Aorta (tissue), 5 donors: ENCODE data around the gene MICOS13. TPM values are rescaled to one million over a fixed set of nuclear protein-coding genes. Genes with fewer than 3 reads are reported as not detected.

ENCODE experiments used
- ATAC-seq: fragments of 200-7000 bp; cut with Tn5 transposase; one replicate; pipeline ENCODE4 v1.9.1; 2022; ENCODE audit warnings: moderate library complexity; ENCODE audit not compliant: low FRiP score
- DNase-seq, 2 donors: peaks; one replicate each; pipeline ENCODE4 v3.0.0-alpha.2; 2020
- H3K27ac ChIP-seq, 2 donors: one replicate each; pipeline ENCODE4 v1.5.1; 2013; ENCODE audit warnings: low read length in 2 of 2, mild to moderate bottlenecking in 2 of 2, moderate library complexity in 2 of 2, control low read depth in 1 of 2, inconsistent platforms in 1 of 2, low read depth in 1 of 2
- H3K27me3 ChIP-seq, 2 donors: one replicate each; pipeline ENCODE4 v1.6.1; 2013; ENCODE audit warnings: control low read depth in 1 of 2, low read length in 1 of 2, mild to moderate bottlenecking in 1 of 2, moderate library complexity in 1 of 2; ENCODE audit not compliant: insufficient read depth in 2 of 2, control insufficient read depth in 1 of 2
- H3K36me3 ChIP-seq, 2 donors: one replicate each; pipeline ENCODE4 v1.6.1; 2013; ENCODE audit warnings: control low read depth in 1 of 2, low read length in 1 of 2, mild to moderate bottlenecking in 1 of 2; ENCODE audit not compliant: insufficient read depth in 2 of 2, control insufficient read depth in 1 of 2
- H3K4me1 ChIP-seq, 2 donors: one replicate each; pipeline ENCODE4 v1.6.1; 2013; ENCODE audit warnings: low read length in 2 of 2, control low read depth in 1 of 2, mild to moderate bottlenecking in 1 of 2, moderate library complexity in 1 of 2; ENCODE audit not compliant: insufficient read depth in 2 of 2, control insufficient read depth in 1 of 2
- H3K4me3 ChIP-seq, 2 donors: one replicate each; pipeline ENCODE4 v1.5.1; 2013; ENCODE audit warnings: low read length in 2 of 2, control low read depth in 1 of 2, mild to moderate bottlenecking in 1 of 2
- H3K9me3 ChIP-seq: one replicate; pipeline ENCODE4 v1.6.1; 2013; ENCODE audit warnings: mild to moderate bottlenecking, low read length; ENCODE audit not compliant: control insufficient read depth
- WGBS, 2 donors: extraction: QIAGEN DNeasy Blood & Tissue Kit; methylation state at CpG; one replicate each; pipeline ENCODE4 v1.1.7; 2013; 5-methylcytosine and 5-hydroxymethylcytosine counted together
- intact Hi-C, 2 donors: fragments of 100-400 bp; cut with DNase I; formaldehyde crosslinking; loops; one replicate each; pipeline versions ENCODE4 v1.14.2 to v1.15.0; 2022
- polyA plus RNA-seq, 2 donors: library from polyadenylated mRNA; stranded (reverse); fragments of 200-250 nt; gene quantifications; one replicate each; pipeline ENCODE4 v1.2.3, GENCODE V29; 2013
- total RNA-seq, 2 donors: library from RNA; stranded (reverse); fragmentation: NEBNext Ultra II Directional; extraction: Animal tissue kit (Norgen Biotek cat#: 25700); gene quantifications; one replicate each; pipeline ENCODE4 v1.2.1, GENCODE V29; 2021
- donor health status: healthy with polysubstance abuse.
- donor health status: Bipolar disorder and iron deficiency.
- donor health status: DM: no; HTN: no; CAD: no.
- donor health status: DM: no; HTN: no; CAD: no.
- donor health status: DM: yes; HTN: yes; CAD: no.

MICOS13 gene
- total and polyA plus RNA-seq, 4 donors, result 35.4 to 103 (median 69.5) TPM

- no peak for ATAC-seq
- no peaks in the 10 kb centered on the region for H3K9me3 ChIP-seq
- no peaks in the 10 kb centered on the region for H3K36me3 ChIP-seq
- H3K4me1 ChIP-seq, result no peaks in the 10 kb centered on the region
- WGBS, 2 donors, result 76 to 83% methylated on average over 15 to 17 of the region's 17 CpGs
- H3K4me3 ChIP-seq, result no peak overlapping the region
- no peak overlapping the region for H3K27ac ChIP-seq
- no peaks in the 10 kb centered on the region for H3K27me3 ChIP-seq
- no peak for DNase-seq
- intact Hi-C loops, result no loop called here
These were observed 4.1 kb downstream of the MICOS13 start for GRCh38 chr19:5676105-5676771.

- no peaks in the 10 kb centered on the region for H3K27me3 ChIP-seq
- intact Hi-C loops, result no loop called here
- 83 to 89% methylated on average over 5 of the region's 5 CpGs for WGBS, 2 donors
- H3K27ac ChIP-seq, result no peak overlapping the region
- H3K9me3 ChIP-seq, result no peaks in the 10 kb centered on the region
- DNase-seq (no peak), ATAC-seq (no peak)
- no peak overlapping the region for H3K4me3 ChIP-seq
- H3K4me1 ChIP-seq, result no peaks in the 10 kb centered on the region
- no peaks in the 10 kb centered on the region for H3K36me3 ChIP-seq
These were observed 5.6 kb downstream of the MICOS13 start for GRCh38 chr19:5674714-5675113.

- H3K36me3 ChIP-seq, result peaks cover 0 to 3% of the 10 kb centered on the region in 2 donors
- DNase-seq, result no peak
- intact Hi-C loops, result no loop called here
- no peak overlapping the region for H3K4me3 ChIP-seq
- H3K9me3 ChIP-seq, result no peaks in the 10 kb centered on the region
- H3K4me1 ChIP-seq, result no peaks in the 10 kb centered on the region
- H3K27me3 ChIP-seq, result no peaks in the 10 kb centered on the region
- WGBS, 2 donors, result 100% methylated on average over 1 of the region's 1 CpG
- ATAC-seq, result no peak
- H3K27ac ChIP-seq, result no peak overlapping the region
These were observed 6.6 kb downstream of the MICOS13 start for GRCh38 chr19:5673752-5674151.

- DNase-seq, result no peak
- Histone ChIP-seq H3K27ac (no peak overlapping the region), H3K27me3 (no peaks in the 10 kb centered on the region), H3K9me3 (no peaks in the 10 kb centered on the region), H3K36me3 (peaks cover 0 to 3% of the 10 kb centered on the region in 2 donors), H3K4me1 (no peaks in the 10 kb centered on the region), H3K4me3 (no peak overlapping the region)
- ATAC-seq, result no peak
- intact Hi-C loops, result no loop called here
- 80 to 83% methylated on average over 13 of the region's 13 CpGs for WGBS, 2 donors
These were observed 7.4 kb downstream of the MICOS13 start for GRCh38 chr19:5672708-5673459.

- H3K4me3 ChIP-seq, result no peak overlapping the region
- ATAC-seq (no peak), DNase-seq (no peak)
- WGBS, 2 donors, result 89 to 92% methylated on average over 7 of the region's 7 CpGs
- no peak overlapping the region for H3K27ac ChIP-seq
- no peaks in the 10 kb centered on the region for H3K4me1 ChIP-seq
- intact Hi-C loops, result no loop called here
- H3K9me3 ChIP-seq, result no peaks in the 10 kb centered on the region
- peaks cover 0 to 8% of the 10 kb centered on the region in 2 donors for H3K36me3 ChIP-seq
- no peaks in the 10 kb centered on the region for H3K27me3 ChIP-seq
These were observed 8.7 kb downstream of the MICOS13 start for GRCh38 chr19:5671600-5671999.

GRCh38 chr19:5669212-5669611 lies 11.1 kb downstream of the MICOS13 start:
- Histone ChIP-seq H3K27ac (no peak overlapping the region), H3K27me3 (no peaks in the 10 kb centered on the region), H3K4me1 (no peaks in the 10 kb centered on the region), H3K9me3 (no peaks in the 10 kb centered on the region), H3K36me3 (peaks cover 4 to 10% of the 10 kb centered on the region in 2 donors), H3K4me3 (no peak overlapping the region)
- DNase-seq (peak in 1 of 2 donors; percentile 24), ATAC-seq (no peak)
- intact Hi-C loops, result no loop called here
- WGBS, 2 donors, result 80 to 83% methylated on average over 11 of the region's 11 CpGs

- intact Hi-C loops, result no loop called here
- H3K9me3 ChIP-seq, result no peaks in the 10 kb centered on the region
- H3K4me1 ChIP-seq, result no peaks in the 10 kb centered on the region
- DNase-seq (peak in 1 of 2 donors; percentile 70), ATAC-seq (no peak)
- no peak overlapping the region for H3K27ac ChIP-seq
- 82% methylated on average over 22 of the region's 22 CpGs for WGBS, 2 donors
- no peaks in the 10 kb centered on the region for H3K27me3 ChIP-seq
- no peak overlapping the region for H3K4me3 ChIP-seq
- peaks cover 4 to 17% of the 10 kb centered on the region in 2 donors for H3K36me3 ChIP-seq
These were observed 12.5 kb downstream of the MICOS13 start for GRCh38 chr19:5667751-5668271.

- no peak overlapping the region for H3K4me3 ChIP-seq
- ATAC-seq (no peak), DNase-seq (peak in 1 of 2 donors; percentile 75)
- intact Hi-C loops, result no loop called here
- no peaks in the 10 kb centered on the region for H3K27me3 ChIP-seq
- H3K9me3 ChIP-seq, result no peaks in the 10 kb centered on the region
- 85 to 87% methylated on average over 26 of the region's 26 CpGs for WGBS, 2 donors
- H3K27ac ChIP-seq, result no peak overlapping the region
- no peaks in the 10 kb centered on the region for H3K4me1 ChIP-seq
- H3K36me3 ChIP-seq, result peaks cover 4 to 17% of the 10 kb centered on the region in 2 donors
These were observed 13.2 kb downstream of the MICOS13 start for GRCh38 chr19:5666921-5667610.
